HG02763 (cell line): ENCODE data around the gene NPM3.

ENCODE experiments used
- ATAC-seq: cut with Tn5 transposase; IDR thresholded peaks from one replicate; pipeline ENCODE4 v1.9.1; 2021; ENCODE audit warnings: mild to moderate bottlenecking, moderate library complexity; ENCODE audit not compliant: unreplicated experiment

Gene NPM3

GRCh38 chr10:101760510-101760909 lies 22.7 kb downstream of the NPM3 start:
- ATAC-seq: no peak

GRCh38 chr10:101759309-101760247 lies 23.7 kb downstream of the NPM3 start:
- ATAC-seq: no peak

- ATAC-seq: no peak
Observed at GRCh38 chr10:101758858-101759257, 24.4 kb downstream of the NPM3 start.

GRCh38 chr10:101752241-101752640 lies 31.0 kb downstream of the NPM3 start:
- ATAC-seq: no peak

- no peak for ATAC-seq
Observed at GRCh38 chr10:101749047-101750016, 33.9 kb downstream of the NPM3 start.

GRCh38 chr10:101748496-101748895 lies 34.8 kb downstream of the NPM3 start:
- no peak for ATAC-seq

- no peak for ATAC-seq
Observed at GRCh38 chr10:101745074-101745696, 38.1 kb downstream of the NPM3 start.

GRCh38 chr10:101744267-101744666 lies 39.0 kb downstream of the NPM3 start:
- no peak for ATAC-seq

GRCh38 chr10:101741938-101742337 lies 41.3 kb downstream of the NPM3 start:
- ATAC-seq: no peak

- ATAC-seq: no peak
Observed at GRCh38 chr10:101736666-101737065, 46.6 kb downstream of the NPM3 start.

GRCh38 chr10:101732096-101732495 lies 51.1 kb downstream of the NPM3 start:
- no peak for ATAC-seq
